Activated naive CD8-positive, alpha-beta T cell treated with anti-CD3 and anti-CD28 coated beads, Interleukin-2, amount 10 ng/mL, durations not matched to agents 7 days and 5 days (primary cell): ENCODE results near the gene RNU2-63P. TPM values are rescaled to one million over a fixed set of nuclear protein-coding genes. Genes with fewer than 3 reads are reported as not detected.
"Not testable (repeated sequence)": the region's sequence is repeated elsewhere in the genome, so short reads cannot be mapped to it uniquely, and the experiment has no call there.

ENCODE experiments used
- ATAC-seq: fragments of 150-1000 bp; cut with Tn5 transposase; one replicate; pipeline ENCODE4 v1.10.0; 2021; ENCODE audit warnings: low read depth, moderate library complexity
- POLR2A ChIA-PET: fragments of 350-600 bp; sonication (Branson Sonifier 250); formaldehyde crosslinking; loops from one replicate; lab custom pipeline; 2021; ENCODE audit warnings: antibody characterized with exemption; lab: Charles Lee
- DNase-seq: peaks from one replicate; pipeline ENCODE4 v3.0.0; 2021
- H3K27ac Mint-ChIP-seq: one replicate; pipeline ENCODE4 v1.8.0; 2022; ENCODE audit warnings: mild to moderate bottlenecking, mixed read lengths
- H3K27me3 Mint-ChIP-seq: one replicate; pipeline ENCODE4 v1.8.0; 2022; ENCODE audit warnings: mild to moderate bottlenecking, moderate library complexity, mixed read lengths
- H3K36me3 Mint-ChIP-seq: one replicate; pipeline ENCODE4 v1.8.0; 2021; ENCODE audit warnings: mild to moderate bottlenecking, mixed read lengths
- H3K4me1 Mint-ChIP-seq: one replicate; pipeline ENCODE4 v1.8.0; 2021; ENCODE audit warnings: mixed read lengths
- H3K4me3 Mint-ChIP-seq: one replicate; pipeline ENCODE4 v1.8.0; 2022; ENCODE audit warnings: mild to moderate bottlenecking, moderate library complexity, mixed read lengths
- H3K9me3 Mint-ChIP-seq: one replicate; pipeline ENCODE4 v1.8.0; 2021; ENCODE audit warnings: mixed read lengths
- total RNA-seq, 2 experiments: library from RNA; stranded (reverse); gene quantifications; one replicate each; pipeline ENCODE4 v1.2.3, GENCODE V29; 2021

The RNU2-63P gene
- total RNA-seq, 2 experiments from 2014 or later: 21.5 to 24.3 TPM

DNA sequence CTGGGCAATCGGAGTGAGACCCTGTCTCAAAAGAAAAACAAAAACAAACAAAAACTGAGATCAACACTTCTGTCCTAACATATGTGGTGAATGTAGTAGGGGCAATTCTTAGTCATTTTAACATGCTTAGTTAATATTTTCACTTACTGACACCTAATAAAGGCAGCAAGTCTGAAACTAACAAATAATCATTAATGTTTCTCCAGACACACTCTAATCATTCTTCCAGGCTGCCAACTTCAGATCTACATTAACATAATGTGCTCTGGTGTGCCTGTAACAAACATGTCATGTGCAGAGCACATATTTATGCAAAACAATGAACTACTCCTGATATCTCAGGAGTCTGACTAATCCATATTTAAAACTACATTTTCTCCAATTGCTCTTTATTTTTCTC, 33.3 kb upstream of the RNU2-63P start:
- DNase-seq (no peak), ATAC-seq (no peak)
- no peaks in the 10 kb centered on the region for H3K27me3 Mint-ChIP-seq
- POLR2A ChIA-PET: interaction anchor here (1.1 kb wide), 1 partner anchor 33 kb away, joined by 5 read pairs; no protein-coding TSS in a partner anchor
- H3K4me1 Mint-ChIP-seq: peaks cover 10% of the 10 kb centered on the region
- no peak overlapping the region for H3K27ac Mint-ChIP-seq
- no peaks in the 10 kb centered on the region for H3K9me3 Mint-ChIP-seq
- no peak overlapping the region for H3K4me3 Mint-ChIP-seq
- peaks cover 43% of the 10 kb centered on the region for H3K36me3 Mint-ChIP-seq

DNA sequence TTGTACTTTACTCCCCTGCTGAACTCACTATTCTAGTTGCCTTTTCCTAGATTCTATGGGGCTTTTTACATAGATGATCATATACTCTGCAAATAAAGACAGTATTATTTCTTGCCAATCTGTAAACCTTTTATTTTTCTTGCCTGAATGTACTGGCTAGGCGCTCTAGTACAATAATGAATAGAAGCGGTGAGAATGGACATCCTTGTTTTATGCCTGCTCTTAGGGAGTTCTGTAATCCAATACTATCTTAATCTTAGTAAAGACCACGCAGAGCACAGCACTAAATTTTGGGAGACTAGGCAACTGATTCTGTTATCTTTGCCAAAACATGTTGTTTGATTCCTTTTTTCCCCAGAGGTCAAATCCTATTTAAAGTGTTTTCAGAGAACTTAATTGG, 32.2 kb upstream of the RNU2-63P start:
- Mint-ChIP-seq H3K27ac (no peak overlapping the region), H3K27me3 (no peaks in the 10 kb centered on the region), H3K36me3 (peaks cover 41% of the 10 kb centered on the region), H3K9me3 (no peaks in the 10 kb centered on the region), H3K4me1 (peaks cover 6% of the 10 kb centered on the region), H3K4me3 (no peak overlapping the region)
- ATAC-seq (no peak), DNase-seq (no peak)
- POLR2A ChIA-PET: interaction anchor here (1.2 kb wide), 1 partner anchor 12 kb away, joined by 4 read pairs; no protein-coding TSS in a partner anchor

DNA sequence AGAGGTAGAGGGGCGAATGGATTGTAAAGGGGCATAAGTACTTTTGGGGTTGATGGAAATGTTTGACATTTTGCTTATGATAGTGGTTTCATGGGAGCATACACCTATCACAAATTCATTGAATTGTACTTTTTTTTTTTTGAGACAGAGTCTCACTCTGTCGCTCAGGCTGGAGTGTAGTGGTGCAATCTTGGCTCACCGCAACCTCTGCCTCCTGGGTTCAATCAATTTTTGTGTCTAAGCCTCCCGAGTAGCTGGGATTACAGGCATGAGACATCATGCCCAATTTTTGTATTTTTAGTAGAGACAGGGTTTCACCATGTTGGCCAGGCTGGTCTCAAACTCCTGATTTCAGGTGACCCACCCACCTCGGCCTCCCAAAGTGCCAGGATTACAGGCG, 29.2 kb upstream of the RNU2-63P start:
- POLR2A ChIA-PET, H3K4me3 Mint-ChIP-seq, DNase-seq, H3K9me3 Mint-ChIP-seq, ATAC-seq, H3K27ac Mint-ChIP-seq, H3K27me3 Mint-ChIP-seq: not testable (repeated sequence)
- Mint-ChIP-seq H3K4me1 (peaks cover 12% of the 10 kb centered on the region), H3K36me3 (peaks cover 41% of the 10 kb centered on the region)

DNA sequence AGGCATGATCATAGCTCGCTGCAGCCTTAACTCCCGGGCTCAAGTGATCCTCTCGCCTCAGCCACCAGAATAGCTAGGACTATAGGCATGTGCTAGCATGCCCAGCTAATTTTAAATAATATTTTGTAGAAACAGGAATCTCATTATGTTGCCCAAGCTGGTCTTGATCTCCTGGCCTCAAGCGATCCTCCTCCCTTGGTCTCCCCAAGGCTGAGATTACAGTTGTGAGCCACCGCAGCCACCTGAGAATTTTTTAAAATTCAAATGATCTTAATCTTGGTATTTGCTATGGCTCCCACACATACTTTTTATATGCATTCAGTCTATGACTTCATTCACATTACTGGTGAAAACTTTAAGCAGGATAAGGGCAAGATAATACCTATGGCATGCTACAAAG, 26.1 kb upstream of the RNU2-63P start:
- Mint-ChIP-seq H3K4me1 (peaks cover 10% of the 10 kb centered on the region), H3K27ac (no peak overlapping the region), H3K4me3 (no peak overlapping the region), H3K9me3 (peaks cover 1% of the 10 kb centered on the region), H3K27me3 (no peaks in the 10 kb centered on the region), H3K36me3 (peaks cover 41% of the 10 kb centered on the region)
- no peak for DNase-seq
- no peak for ATAC-seq
- POLR2A ChIA-PET: no interaction called here

DNA sequence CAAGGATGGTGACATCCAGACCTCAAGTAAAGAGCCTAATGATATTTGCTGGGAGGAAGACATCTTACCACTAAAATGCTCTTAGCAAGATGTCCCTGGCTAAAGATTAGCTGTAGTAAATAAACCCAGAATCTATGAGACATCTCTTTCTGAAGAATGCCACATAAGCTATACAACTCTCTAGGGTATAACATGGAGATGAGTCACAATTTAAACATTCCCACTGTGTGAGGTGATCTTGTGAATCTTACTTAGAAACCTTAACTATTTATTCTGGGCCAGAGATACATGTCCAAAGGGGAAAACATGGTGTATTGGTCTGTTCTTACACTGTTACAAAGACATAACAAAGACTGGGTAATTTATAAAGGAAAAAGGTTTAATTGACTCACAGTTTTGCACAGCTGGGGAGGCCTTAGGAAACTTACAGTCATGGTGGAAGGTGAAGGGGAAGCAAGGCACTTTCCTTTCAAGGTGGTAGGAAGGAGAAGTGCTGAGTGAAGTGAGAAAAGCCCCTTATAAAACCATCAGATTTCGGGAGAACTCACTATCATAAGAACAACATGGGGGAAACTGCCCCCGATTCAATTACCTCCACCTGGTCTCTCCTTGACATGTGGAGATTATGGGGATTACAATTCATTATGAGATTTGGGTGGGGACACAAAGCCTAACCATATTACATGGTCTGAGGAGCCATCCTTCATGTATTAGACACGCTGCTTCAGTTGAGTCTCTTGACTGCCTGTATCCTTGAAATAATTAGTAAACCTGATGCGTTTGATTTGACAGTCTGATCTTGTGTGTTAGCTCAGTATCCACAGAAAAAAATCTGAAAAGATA, 22.1 kb upstream of the RNU2-63P start:
- H3K9me3 Mint-ChIP-seq: peaks cover 9% of the 10 kb centered on the region
- DNase-seq: no peak
- peaks cover 64% of the 10 kb centered on the region for H3K36me3 Mint-ChIP-seq
- peaks cover 15% of the 10 kb centered on the region for H3K4me1 Mint-ChIP-seq
- H3K27ac Mint-ChIP-seq: peak overlapping the region; percentile 13
- POLR2A ChIA-PET: no interaction called here
- ATAC-seq: no peak
- no peaks in the 10 kb centered on the region for H3K27me3 Mint-ChIP-seq
- H3K4me3 Mint-ChIP-seq: no peak overlapping the region

DNA sequence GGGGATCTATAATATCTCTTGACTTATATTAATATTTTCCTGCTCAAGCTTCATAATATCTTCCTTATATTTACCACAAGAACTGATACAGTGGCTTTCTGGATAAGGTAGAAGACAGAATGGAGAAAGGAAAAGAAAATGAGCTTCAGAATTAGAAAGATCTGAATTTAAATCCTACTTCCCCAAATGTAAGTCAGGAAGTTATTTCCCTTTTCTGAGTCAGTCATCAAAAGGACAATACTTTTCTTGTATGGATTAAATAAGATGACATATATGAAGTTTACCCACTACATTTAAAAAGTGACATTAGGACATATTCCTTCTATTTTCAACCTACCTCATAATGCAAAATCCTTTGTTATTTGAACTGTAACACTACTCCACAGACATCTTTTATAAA, 20.3 kb upstream of the RNU2-63P start:
- DNase-seq (no peak), ATAC-seq (no peak)
- Mint-ChIP-seq H3K27ac (no peak overlapping the region), H3K4me1 (peaks cover 10% of the 10 kb centered on the region), H3K27me3 (no peaks in the 10 kb centered on the region), H3K36me3 (peaks cover 65% of the 10 kb centered on the region), H3K9me3 (peaks cover 9% of the 10 kb centered on the region), H3K4me3 (no peak overlapping the region)
- POLR2A ChIA-PET: no interaction called here

DNA sequence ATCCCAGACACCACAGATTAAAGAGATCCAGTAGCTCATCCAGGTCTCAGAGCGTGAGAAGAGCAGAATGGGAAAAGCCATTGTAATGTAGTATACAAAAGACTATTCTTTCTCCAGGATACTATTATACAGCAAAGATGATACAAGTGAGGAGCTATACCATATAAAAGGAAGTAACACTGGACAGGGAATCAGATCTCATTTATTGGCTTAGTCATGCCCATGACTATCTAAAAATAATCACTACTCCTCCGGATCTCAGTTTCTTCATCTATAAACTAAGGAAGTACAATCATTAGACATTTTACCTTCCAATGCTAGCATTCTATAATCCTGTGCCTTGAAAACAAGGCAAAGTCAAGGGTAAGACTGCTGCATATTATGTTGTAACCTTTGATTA, 19.8 kb upstream of the RNU2-63P start:
- Mint-ChIP-seq H3K9me3 (peaks cover 9% of the 10 kb centered on the region), H3K4me1 (peaks cover 10% of the 10 kb centered on the region)

DNA sequence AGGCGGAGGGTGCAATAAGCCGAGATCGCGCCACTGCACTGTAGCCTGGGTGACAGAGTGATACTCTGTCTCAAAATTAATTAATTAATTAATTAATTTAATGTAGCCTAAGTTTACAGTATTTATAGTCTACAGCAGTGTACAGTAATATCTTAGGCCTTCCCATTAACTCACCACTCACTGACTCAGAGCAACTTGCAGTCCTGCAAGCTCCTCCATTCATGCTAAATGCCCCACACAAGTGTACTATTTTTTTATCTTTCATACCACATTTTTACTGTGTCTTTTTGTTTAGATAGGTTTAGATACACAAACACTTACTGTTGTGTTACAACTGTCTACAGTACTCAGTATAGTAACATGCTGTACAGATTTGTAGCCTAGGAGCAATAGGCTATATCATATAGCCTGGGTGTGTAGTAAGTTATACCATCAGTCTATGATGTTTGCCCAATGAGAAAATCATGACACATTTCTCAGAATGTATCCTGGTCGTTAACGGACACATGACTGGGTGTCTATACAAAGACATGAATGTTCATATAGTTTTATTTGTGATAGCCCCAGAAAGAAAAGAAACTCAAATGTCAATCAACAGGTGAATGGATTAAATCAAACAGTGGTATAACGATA, 15.8 kb upstream of the RNU2-63P start:
- Mint-ChIP-seq H3K4me3 (no peak overlapping the region), H3K4me1 (peaks cover 14% of the 10 kb centered on the region), H3K9me3 (peaks cover 8% of the 10 kb centered on the region), H3K27ac (no peak overlapping the region), H3K36me3 (peaks cover 62% of the 10 kb centered on the region), H3K27me3 (no peaks in the 10 kb centered on the region)
- POLR2A ChIA-PET: no interaction called here
- ATAC-seq (no peak), DNase-seq (no peak)

More for the DNA sequence above, 19.8 kb upstream of the RNU2-63P start:
- Mint-ChIP-seq H3K27me3 (no peaks in the 10 kb centered on the region), H3K27ac (no peak overlapping the region), H3K36me3 (peaks cover 64% of the 10 kb centered on the region), H3K4me3 (no peak overlapping the region)
- ATAC-seq: no peak
- POLR2A ChIA-PET: no interaction called here
- DNase-seq: no peak

DNA sequence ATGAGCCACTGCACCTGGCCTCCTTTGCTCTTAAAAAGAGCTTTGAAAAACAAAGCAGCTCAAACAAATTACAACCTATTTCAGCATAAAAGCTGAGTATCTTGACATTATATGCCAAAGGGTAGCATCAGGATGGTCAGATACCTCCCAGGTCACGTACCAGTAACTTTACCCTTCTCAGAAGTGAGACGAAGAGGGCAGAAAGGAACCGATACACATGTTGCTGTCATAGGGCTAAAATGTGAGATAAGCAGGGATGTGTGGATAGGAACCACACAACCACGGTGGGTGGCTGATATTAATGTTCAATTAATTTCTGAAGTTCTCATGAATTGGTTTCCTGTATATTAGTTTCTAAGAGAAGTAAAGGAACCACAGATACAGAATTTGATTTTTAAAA, 12.6 kb upstream of the RNU2-63P start:
- no peak overlapping the region for H3K4me3 Mint-ChIP-seq
- peaks cover 49% of the 10 kb centered on the region for H3K36me3 Mint-ChIP-seq
- ATAC-seq (no peak), DNase-seq (no peak)
- H3K4me1 Mint-ChIP-seq: peaks cover 9% of the 10 kb centered on the region
- POLR2A ChIA-PET: interaction anchor here (2.2 kb wide), 1 partner anchor 13 kb away, joined by 12 read pairs; the partner anchor contains the start of gene RNU2-63P
- no peaks in the 10 kb centered on the region for H3K27me3 Mint-ChIP-seq
- H3K27ac Mint-ChIP-seq: no peak overlapping the region
- peaks cover 1% of the 10 kb centered on the region for H3K9me3 Mint-ChIP-seq

DNA sequence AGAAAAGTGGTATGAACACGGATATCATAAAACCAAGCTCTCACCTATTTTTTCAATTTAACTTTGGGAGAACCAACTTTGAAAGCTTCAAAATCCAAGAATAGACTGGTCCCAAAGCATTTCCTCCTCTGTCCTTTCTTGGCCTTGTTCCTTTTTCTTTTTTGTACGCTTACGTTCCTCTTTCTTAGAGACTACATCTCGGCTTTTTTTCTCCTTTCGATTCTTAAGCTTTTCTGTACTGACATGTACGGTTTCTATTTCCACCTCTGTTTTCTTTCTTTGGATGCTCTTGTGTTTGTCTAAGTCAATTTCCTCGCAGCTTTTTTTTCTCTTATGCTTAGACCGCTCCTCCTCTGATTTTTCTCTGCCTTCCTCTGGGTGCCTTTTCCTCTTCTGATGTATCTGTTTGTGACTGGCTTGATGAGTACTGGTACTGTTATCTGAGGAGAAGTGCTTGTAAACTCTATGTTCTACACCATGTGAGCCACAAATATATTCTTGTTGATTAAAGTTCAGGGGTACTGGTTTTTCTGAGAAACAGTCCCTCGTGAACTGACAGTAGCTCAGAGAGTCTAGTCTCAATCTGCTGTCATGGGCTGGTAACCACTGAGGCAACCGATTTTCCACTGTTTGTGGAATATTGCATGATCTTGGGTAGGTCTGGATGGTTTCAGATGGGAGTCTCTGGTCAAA, 11.5 kb upstream of the RNU2-63P start:
- ATAC-seq: peak; percentile 42
- H3K4me3 Mint-ChIP-seq: peak overlapping the region; percentile 29

DNA sequence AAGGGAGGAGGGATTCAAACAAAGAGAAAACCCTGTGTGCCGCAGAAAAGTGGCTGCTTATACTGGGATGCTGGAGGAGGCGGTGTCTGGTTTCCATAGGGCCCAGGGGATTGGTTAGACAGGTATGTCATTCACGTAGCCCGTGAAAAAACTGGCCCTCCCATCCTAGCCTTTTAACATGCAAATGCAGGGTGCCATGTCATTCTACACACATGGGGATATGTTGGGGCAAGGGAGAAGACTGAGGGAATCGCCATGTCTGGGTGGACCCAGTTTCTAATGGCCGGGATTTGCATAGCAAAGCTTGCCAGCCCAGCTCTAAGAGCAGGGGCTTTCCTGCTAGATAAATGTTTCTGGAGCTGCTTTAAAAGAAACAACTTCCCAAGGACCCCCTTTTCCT, 8.2 kb upstream of the RNU2-63P start:
- POLR2A ChIA-PET: no interaction called here
- Mint-ChIP-seq H3K36me3 (peaks cover 29% of the 10 kb centered on the region), H3K4me1 (peaks cover 9% of the 10 kb centered on the region), H3K4me3 (no peak overlapping the region), H3K27ac (no peak overlapping the region), H3K27me3 (no peaks in the 10 kb centered on the region), H3K9me3 (peaks cover 1% of the 10 kb centered on the region)
- no peak for DNase-seq
- ATAC-seq: no peak

More for the DNA sequence above, 11.5 kb upstream of the RNU2-63P start:
- peak overlapping the region; percentile 76 for H3K27ac Mint-ChIP-seq
- H3K27me3 Mint-ChIP-seq: no peaks in the 10 kb centered on the region
- H3K36me3 Mint-ChIP-seq: peaks cover 40% of the 10 kb centered on the region
- H3K4me1 Mint-ChIP-seq: peaks cover 9% of the 10 kb centered on the region
- no peak for DNase-seq
- POLR2A ChIA-PET: interaction anchor here (2.2 kb wide), 1 partner anchor 12 kb away, joined by 12 read pairs; the partner anchor contains the start of gene RNU2-63P
- peaks cover 1% of the 10 kb centered on the region for H3K9me3 Mint-ChIP-seq

DNA sequence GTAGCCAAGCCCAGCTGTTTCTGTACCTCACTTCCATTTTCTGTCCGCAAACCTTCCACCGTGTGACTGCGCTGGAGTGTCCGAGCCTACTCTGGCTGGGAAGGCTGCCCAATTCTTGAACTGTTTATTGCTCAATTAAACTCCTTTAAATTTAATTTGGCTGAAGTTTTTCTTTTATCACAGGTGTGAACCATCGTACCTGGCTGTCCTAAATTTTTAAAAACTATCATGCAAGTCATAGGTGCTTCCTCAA, 6.2 kb upstream of the RNU2-63P start:
- Mint-ChIP-seq H3K36me3 (peaks cover 18% of the 10 kb centered on the region), H3K27me3 (peaks cover 1% of the 10 kb centered on the region), H3K27ac (no peak overlapping the region), H3K4me1 (peaks cover 4% of the 10 kb centered on the region), H3K4me3 (no peak overlapping the region), H3K9me3 (peaks cover 7% of the 10 kb centered on the region)
- DNase-seq: no peak
- POLR2A ChIA-PET: no interaction called here
- no peak for ATAC-seq

DNA sequence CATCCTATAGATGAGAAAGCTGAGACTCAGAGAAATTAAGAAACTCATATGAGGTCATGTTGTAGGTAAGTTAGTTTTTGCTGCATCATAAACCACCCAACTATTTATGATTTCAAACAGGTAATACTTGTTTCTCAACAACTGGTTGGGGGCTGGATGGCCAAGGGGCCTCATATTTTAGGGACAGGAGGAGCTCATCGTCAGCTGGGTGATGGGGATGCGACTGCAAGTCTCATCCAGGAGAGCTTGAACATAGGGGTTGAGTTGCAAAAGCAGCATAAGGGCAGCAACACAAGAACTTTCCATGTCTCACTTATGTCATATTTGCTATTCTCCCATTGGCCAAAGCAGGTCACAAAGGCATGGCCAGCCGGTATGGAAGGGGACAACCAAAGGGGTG, 3.6 kb upstream of the RNU2-63P start:
- Mint-ChIP-seq H3K27ac (no peak overlapping the region), H3K9me3 (peaks cover 5% of the 10 kb centered on the region), H3K4me1 (peaks cover 18% of the 10 kb centered on the region), H3K27me3 (peaks cover 1% of the 10 kb centered on the region), H3K36me3 (peaks cover 4% of the 10 kb centered on the region), H3K4me3 (no peak overlapping the region)
- DNase-seq: no peak
- no peak for ATAC-seq
- POLR2A ChIA-PET: no interaction called here
